ENCODE results near the gene FBXW7.

FBXW7 gene

DNA sequence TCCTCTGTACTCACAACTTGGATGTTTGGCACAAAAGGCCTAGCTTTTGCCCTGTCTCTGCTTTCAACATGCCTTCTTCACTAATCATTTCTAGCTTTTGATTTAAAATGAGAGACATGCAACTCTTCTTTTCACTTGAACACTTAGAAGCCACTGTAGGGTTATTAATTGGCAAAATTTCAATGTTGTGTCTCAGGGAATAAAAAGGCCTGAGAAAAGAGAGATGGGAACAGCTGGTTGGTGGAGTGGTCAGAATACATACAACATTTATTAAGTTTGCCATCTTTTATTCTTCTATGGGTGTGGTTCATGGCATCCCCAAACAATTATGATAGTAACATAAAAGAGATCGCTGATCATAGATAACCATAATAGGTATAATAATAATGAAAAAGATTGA is 114.3 kb downstream of the FBXW7 start:
- no peak for DNase-seq

DNA sequence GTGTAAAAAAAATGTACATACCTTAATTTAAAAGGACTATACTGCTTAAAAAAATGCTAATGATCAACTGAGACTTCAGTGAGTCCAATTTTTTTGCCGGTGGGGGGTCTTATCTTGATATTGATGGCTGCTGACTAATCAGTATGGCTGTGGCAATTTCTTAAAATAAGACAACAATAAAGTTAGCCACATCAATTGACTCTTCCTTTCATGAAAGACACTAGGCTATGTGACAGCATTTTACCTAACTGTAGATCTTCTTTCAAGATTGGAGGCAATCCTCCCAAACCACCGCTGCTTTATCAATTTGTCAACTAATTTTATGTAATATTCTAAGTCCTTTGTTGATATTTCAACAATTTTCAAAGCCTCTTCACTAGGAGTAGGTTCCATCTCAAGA is 116.1 kb downstream of the FBXW7 start:
- no peak for DNase-seq

DNA sequence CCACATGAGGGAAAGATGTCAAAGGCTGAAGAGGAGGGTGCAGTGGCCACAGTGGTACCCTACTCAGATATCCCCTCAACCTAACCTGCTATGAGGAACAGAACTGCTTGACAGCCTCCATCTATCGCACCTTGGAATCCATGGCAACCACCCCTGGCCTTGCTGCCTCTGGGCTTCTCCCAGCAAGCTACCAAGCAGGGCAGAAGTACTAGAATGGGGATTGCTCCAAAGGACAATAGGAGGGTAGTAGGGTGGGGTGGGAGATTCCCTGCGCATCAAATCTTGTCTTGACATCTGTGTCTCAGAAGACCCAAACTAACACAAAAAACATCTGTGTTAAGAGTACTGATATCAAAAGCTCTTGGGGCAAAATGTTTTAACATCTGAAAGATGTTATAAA is 118.2 kb downstream of the FBXW7 start:
- DNase-seq, result no peak

DNA sequence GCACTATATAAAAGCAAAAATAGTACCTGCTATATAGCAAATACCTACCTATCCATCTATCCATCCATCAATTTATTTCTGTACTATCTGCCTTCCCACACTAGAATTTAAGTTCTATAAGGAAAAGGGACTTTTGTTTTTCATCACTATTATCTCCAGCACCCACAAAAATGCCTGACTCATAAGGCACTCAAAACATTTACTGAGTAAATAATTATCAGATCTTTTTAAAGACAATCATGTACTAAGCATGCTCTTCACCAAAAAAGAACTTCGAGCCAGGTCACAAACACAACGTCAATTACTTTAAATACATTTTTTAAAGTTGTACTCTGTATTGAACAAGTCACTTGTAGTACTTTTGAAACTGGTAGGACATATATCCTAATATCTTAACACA is 119.9 kb downstream of the FBXW7 start:
- DNase-seq, result no peak

DNA sequence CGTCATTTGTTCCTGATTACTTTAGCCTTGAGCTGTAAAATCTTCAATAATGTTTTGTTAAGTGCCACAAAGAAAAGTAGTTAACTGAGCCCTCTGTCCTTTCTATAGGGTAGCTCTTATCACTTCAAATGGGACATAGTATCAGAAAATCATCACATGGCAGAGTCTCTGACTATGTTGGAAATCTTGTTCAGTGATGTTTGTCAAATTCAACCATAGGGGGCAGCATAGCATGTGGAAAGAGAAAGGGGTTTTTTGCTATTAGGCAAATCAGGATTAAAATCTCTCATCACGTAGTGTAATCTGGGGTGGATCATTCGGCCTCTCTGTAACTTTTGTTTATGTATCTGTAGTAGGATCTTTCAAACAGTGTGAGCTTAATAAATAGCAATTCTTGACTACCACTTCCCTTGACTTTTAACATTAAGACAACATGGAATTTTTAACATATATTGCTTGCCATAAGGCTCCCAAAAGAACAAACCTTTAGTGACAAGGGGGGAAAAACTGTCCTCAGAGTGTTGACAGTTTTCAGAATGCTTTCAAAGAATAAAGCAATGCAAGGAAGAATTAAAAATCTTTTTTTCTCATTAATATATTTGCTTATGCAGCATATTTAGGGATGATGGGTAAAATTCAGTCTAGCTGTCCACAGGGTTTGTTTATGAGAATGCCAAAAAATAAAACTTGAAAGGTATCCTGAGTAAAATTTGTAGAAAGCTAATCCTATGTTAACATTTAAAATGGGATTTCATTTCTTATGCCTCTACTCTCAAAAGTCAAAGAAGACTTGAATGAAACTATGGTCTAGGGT is 127.2 kb downstream of the FBXW7 start:
- DNase-seq, result no peak

DNA sequence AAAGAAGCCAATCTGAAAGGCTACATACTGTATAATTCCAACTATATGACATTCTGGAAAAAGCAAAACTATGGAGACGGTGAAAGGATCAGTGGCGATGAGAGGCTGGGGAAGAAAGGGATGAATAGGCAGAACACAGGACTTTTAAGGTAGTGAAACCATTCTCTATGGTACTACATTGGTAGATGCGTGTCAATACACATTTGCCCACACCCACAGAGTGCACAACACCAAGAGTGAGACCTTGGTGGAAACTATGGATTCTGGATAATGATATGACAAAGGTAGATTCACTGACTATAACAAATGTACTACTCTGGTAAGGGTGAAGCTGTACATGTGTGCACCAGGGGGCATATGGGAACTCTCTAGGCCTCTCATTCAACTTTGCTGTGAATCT is 134.5 kb downstream of the FBXW7 start:
- DNase-seq, result no peak

DNA sequence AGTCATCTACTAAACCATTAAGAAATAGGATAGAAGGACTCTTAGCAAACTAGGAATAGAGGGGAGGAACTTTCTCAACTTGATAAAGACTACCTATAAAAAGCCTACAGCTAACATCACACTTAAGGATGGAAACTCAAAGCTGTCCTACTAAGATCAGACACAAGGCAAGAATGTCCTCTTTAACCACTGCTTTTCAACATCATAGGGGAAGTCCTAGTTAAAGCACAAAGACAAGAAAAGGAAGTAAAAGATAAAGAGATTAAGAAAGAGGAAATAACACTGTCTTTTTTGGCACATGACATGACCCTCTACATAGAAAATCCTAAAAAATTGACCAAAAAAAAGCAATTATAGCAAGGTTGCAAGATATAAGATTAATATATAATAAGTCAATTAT is 136.6 kb downstream of the FBXW7 start:
- DNase-seq, result no peak

DNA sequence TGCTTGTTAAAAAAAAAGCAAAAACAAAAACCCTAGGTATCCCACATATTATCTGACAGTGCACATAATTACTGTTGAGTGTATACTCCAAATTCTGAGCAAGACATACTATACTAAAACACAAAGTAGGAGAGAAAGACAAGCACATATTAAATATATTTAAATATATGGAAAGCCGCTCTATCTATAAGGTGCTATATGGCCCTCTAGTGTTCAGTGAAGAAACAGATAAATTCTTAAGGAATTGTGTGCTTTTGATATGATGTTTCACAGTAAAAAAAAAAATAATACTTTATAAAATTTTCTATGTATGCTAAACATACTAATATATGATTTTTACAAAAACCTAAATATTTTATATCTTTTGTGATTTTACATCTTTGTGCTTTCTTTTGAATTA is 137.8 kb downstream of the FBXW7 start:
- DNase-seq, result no peak

DNA sequence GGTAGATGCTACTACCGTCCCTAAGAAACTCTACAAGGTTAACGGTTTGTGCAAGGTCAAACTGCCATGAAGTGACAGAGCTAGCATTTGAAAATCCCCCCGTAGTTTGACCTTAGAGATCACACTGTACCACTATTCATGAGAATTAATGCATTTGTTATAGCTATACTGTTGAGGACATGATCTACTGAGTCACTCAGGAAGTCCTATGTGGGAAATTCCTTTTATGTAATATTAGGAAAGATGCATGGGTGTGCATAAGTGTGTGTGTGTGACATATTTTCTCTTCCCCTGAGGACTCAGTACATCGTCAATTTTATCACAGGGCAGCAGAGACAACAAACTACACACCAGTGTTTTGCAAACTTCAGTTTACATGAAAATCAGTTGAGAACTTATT is 141.1 kb downstream of the FBXW7 start:
- no peak for DNase-seq

DNA sequence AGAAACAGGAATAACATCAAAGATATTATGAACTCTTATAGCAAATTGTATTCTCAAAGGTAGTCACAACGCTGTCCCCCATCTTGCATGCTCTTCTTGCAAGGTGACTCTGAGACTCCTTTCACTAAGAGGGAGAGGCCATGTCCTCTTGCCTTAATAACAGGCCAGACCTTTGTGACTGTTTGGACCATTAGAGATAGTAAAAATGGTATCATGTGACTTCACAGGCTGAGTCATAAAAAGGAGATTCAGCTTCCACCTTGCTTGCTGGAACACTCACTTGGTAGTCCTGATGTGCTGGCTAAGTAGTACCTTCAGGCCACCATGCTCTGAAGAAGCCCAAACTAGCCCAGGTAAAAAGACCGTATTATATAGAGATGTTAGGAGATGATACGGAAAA is 143.8 kb downstream of the FBXW7 start:
- DNase-seq, result no peak

DNA sequence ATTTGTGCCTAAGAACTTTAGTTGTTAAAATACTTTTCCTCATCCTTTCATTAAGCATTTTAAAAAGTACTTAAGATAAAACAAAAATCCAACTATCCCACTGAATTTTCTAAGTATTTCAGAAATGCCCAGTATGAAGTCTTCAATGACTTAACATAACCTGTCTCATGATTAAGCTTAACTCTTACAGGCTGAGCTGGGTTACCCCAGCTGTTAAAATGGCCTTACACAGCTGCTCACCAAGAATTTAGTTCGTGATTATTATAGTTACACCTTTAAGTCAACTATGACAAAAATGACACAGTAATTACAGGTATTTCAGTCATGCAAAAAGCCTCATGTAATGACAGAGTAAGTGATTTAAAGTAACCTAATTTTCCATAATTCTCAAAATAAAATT is 145.7 kb downstream of the FBXW7 start:
- DNase-seq, result no peak

DNA sequence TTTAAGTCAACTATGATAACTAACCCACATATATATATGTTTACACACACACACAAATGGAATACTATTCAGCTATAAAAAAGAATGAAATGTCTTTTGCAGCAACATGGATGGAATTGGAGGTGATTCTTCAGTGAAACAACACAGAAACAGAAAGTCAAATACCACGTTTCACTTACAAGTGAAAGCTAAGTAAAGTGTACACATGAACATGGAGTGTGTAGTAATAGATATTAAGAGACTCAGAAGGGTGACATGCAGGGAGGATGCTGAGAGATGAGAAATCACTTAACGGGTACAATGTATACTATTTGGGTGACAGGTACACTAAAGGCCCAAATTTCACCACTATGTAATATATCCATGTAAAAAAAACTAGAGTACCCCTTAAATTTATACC is 146.5 kb downstream of the FBXW7 start:
- no peak for DNase-seq

DNA sequence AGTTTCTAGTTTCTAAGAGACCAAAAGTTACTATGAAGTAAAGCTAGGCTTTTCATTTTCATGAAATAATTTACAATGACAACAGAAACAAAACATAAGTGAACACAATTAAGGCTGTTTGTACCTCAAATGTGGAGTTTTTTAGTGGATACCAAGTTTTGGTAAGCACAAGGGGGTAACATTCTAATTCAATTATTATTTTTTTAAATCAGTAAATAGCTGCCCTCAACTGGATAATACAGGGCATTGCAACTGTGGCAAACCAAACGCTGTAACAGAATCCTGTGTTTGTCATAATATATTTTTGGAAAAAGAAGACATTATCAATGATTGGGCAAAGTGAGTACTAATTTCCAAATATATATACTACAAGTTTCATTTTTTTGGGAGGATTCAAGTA is 150.3 kb downstream of the FBXW7 start:
- no peak for DNase-seq

DNA sequence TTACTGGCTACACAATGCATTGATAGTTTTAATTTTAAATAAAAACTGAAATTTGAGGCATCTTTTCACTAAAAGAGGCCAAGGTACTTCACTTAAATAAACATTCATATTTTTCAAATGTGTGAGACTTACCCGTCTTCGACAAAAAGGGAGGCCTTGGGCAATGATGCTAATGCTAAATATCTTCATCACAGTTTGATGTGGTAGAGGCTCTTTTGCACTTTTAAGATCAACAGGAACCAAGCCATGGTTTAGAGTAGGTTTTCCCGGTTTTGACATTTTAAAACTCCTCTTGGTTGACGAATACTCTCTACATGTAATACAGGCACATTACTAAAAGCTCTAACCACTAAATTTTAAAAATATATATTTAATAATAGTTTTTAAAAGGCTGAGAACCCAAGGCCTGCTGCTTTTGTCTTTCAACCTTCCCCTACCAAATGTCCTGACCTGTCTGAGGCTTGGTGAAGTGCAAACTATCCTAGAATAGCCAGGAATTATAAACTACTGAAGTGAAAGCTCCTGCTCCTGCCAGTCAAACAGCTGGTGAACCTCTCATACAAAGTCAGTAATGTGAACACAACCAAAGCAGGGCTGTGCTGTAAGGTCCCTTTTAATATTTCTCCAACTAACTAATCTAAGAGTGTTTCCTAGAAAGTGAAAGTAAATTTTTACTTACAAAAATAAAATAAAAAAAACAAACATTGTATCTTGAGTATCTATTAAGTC is 153.7 kb downstream of the FBXW7 start:
- no peak for DNase-seq

DNA sequence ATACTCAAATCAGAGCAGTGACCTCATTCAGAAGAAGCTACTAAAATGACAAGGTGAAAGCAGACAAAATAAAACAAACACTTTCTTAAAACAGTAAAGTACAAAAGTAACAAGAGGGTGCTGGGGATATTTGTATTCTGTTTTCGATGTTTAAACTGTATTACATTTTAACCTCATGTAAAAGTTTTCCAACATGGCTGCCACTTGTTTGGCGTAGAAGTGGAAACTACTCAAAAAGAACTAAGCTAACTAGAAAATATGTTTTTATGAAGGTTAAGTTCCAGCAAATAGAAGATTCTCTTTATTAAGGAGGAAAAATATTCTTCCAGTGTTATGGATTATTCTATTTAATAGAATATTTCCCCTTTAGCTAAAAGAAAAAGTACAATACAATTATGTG is 155.0 kb downstream of the FBXW7 start:
- DNase-seq, result no peak

DNA sequence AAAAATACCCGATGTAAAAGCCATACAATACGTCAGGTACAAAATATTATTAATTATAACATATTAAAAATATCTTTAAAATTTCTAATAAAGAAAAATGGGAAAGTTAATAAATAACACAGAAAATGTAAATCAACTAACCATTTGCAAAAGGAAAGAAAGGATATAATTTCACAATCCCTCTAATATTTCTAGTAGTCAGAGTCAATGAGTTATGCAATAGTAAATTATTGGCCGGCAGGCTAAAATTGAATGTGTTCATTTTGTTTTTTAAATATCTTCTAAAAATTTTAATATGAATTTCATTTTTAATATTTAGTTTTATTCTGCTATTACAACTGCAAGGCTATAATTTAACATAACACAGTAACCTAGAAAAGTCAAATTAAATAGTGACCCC is 155.7 kb downstream of the FBXW7 start:
- DNase-seq, result no peak

DNA sequence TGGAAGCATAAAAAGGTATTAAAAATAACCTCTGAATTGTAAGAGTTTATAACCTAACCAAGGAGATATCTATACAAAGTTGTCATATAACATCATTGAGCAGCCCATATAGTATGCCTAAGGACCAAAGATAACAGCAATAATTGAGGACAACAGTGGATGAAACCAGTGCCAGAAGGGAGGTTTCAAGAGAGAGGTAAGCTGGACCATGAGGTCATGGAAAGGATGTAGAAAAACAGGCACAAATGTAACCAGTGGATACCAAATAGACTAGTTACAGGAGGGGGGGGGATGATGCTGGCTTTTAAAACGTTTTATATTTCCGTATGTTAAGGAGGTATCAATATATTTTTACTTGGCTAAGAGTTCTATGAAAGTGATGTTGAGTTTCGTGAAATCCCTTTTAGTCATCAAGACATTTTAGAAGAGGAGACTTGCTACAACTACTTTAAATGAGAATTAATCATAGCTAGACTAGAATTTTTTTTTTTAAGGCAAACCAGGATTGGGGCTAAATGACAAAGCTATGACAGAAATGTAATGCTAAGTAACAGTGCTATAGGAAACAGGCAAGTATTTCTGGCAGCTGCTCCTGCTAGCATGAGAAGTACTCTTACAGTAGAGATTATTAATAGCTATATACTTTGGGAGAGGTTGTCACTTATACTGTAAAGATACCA is 161.1 kb downstream of the FBXW7 start:
- no peak for DNase-seq

DNA sequence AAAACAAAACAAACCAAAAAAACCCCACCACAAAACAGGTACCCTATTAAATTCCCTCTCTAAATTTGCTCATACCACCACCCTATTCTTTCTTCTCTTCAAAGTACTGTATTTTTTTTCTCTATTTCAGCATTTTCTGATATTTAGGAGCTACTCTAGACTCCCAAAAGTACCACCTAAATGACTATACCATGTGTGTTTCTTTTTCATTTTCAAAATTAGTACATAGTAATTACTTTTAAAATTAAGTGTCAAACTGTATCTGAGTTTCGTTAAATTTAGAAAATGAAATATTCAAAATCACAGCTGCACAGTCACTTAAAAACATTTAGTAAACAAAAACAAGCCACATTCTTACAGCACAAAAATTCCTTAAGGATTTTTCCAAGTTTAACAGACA is 161.7 kb downstream of the FBXW7 start:
- DNase-seq, result no peak

DNA sequence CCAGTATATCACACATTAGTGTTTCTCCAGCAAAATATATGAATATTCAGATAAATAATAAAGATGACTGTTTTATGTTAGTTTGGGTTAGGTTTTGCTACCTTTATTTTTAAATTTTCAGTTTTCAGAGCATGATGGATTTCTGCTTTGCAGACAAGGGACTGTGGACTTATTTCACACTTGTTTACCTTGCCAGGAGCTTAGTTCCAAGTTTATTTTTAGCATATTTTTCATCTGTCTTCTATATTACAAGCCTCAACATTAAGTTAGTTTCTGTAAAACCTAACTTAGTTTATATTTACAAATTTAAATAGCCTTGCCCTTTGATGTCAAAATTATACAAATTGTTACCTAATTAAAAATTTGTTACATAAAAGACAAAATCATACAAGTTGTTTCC is 163.4 kb downstream of the FBXW7 start:
- DNase-seq, result no peak

DNA sequence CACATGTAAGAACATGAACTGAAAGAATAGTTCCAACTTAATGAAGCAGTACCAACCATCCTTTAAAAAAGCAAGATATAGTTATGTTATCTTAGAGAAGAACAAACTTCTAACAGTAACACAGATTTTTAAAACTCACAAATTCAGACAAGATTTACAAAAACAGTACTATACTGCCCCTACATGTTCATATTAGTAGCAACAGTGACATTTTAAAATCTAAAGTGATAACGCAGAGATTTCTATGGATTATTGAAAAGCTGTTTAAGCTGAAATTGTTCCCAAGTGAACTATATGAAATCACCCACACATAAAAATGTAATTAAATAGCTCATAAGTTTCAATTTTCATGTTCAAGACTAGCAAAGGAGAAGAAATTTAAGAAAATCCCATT is 166.0 kb downstream of the FBXW7 start:
- DNase-seq, result no peak

DNA sequence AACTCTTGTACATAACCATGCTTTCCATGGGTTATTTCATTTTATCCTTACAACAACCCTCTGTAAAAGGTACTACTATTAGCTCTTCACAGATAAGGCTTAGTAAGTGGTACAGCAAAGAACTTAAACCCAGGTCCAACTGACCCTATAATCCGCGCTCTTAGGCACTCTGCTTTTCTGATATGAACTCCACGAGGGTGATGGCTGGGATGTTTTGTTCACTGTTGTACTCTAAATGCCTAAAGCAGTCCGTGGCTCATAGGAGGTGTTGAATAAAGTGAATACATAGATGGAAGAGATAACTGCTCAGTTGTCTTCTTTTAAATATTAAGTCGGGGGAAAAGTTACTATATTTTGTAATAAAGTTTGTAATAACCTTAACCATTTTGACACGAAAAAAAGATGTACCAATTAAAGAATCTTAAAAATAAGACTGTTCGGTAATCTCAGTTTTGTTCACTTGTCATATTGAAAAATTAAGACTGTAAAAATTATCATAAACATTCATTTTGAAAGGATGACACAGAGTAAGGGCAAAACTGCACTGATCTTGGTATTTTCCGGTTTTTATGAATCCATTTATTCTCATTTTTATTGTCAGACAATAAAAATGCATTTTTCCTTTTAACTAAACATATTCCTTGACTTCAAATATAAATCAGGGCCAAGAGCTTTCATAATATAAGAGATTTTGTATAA is 166.5 kb downstream of the FBXW7 start:
- no peak for DNase-seq

DNA sequence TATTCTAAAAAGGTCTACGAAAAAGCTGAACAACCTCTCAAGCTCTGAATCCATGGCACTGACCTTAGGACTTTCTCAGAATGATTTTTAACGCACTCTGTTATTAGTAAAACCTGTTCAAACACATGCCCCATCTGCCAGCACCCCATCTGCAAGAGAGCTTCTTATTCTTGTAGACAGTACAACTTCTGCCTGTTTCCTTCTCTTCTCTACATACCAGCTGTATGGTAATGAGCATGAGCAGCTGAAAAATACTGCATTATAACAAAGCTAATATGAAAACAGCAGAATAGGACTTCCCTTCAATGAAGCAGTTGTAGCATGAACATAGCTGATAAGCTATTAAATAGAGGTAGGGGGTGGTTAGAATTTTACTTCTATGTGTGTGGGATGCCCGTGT is 167.9 kb downstream of the FBXW7 start:
- DNase-seq, result no peak

DNA sequence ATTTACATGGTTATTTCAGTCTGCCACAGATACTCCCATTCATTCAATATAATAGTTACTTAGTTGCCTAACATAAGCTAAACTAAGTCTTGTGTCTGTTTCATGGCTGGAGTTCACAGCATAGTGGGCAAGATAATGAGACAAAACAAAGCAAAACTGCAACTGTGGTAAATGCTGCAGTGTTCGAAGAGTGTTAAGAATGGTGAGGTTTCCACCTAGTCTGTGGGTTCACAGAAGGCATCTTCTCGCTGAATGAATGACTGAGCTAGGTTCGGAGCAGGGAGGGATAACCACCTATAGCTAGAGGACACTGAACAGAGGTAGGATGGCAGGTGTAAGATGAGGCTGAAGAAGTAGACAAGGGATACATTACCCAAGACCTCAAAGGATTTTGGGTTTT is 171.0 kb downstream of the FBXW7 start:
- DNase-seq, result no peak

DNA sequence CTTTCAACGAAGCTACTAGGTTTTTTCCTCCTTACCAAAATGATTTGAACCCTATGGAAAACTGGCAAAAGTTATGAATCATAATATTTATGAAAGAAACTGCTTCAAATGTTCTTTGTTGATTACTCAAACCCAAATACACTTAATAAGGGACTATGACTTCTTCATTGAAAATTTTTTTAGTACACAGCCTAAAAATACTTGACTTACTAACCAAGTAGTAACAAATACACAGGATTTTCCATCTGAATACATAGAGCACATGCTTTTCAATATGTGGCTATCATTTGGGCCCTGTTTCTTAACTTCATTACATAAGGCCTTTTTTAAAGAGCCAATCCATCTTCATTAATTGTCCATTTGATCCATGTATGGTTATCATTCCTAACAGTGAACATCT is 171.5 kb downstream of the FBXW7 start:
- DNase-seq, result no peak

All from activated T-cell treated with anti-CD3 and anti-CD28 coated beads, Interleukin-2, amount 50 U/mL, for 1 hour (primary cell).